Measurements from ENCODE around the gene ZBTB46.
"Not testable (repeated sequence)": the region's sequence is repeated elsewhere in the genome, so short reads cannot be mapped to it uniquely, and the experiment has no call there.

The ZBTB46 gene

DNA sequence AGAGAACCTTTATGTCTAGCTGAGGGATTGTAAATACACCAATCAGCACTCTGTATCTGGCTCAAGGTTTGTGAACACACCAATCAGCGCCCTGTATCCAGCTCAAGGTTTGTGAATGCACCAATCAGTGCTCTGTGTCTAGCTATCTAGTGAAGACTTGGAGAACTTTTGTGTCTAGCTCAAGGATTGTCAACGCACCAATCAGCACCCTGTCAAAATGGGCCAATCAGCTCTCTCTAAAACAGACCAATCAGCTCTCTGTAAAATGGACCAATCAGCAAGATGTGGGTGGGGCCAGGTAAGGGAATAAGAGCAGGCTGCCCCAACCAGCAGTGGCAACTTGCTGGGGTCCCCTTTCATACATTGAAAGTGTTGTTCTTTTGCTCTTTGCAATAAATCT, 29.9 kb downstream of the ZBTB46 start:
- not testable (repeated sequence) for H3K9me3 Mint-ChIP-seq; H3K36me3 Mint-ChIP-seq (ENCODE audit: low read depth); H3K4me3 Mint-ChIP-seq; DNase-seq; H3K27ac Mint-ChIP-seq; H3K4me1 Mint-ChIP-seq (ENCODE audit: low read depth)
- H3K27me3 Mint-ChIP-seq = peaks cover 21% of the 10 kb centered on the region

DNA sequence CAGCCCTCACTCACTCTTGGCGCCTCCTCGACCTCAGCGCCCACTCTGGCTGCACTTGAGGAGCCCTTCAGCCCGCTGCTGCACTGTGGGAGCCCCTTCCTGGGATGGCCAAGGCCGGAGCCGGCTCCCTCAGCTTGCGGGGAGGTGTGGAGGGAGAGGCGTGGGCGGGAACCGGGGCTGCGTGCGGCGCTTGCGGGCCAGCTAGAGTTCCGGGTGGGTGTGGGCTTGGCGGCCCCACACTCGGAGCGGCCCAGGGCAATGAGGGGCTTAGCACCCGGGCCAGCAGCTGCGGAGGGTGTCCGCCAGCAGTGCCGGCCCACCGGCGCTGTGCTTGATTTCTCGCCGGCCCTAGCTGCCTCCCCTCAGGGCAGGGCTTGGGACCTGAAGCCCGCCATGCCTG, 30.7 kb downstream of the ZBTB46 start:
- DNase-seq; H3K36me3 Mint-ChIP-seq (ENCODE audit: low read depth); H3K4me3 Mint-ChIP-seq; H3K9me3 Mint-ChIP-seq; H3K27ac Mint-ChIP-seq; H3K4me1 Mint-ChIP-seq (ENCODE audit: low read depth): not testable (repeated sequence)
- H3K27me3 Mint-ChIP-seq = peaks cover 21% of the 10 kb centered on the region

DNA sequence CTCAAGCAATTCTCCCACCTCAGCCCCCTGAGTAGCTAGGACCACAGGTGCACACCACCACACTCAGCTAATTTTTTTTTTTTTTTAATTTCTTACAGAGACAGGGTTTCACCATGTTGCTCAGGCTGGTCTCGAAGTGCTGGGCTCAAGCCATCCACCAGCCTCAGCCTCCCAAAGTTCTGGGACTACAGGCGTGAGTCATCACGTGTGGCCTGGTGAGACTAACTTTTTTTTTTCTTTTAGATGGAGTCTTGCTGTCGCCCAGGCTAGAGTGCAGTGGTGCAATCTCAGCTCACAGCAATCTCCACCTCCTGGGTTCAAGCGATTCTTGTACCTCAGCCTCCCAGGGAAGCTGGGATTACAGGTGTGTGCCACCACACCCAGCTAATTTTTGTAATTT, 31.9 kb downstream of the ZBTB46 start:
- not testable (repeated sequence) for H3K9me3 Mint-ChIP-seq; H3K36me3 Mint-ChIP-seq (ENCODE audit: low read depth); H3K4me3 Mint-ChIP-seq; H3K27ac Mint-ChIP-seq; H3K4me1 Mint-ChIP-seq (ENCODE audit: low read depth); DNase-seq
- peaks cover 28% of the 10 kb centered on the region for H3K27me3 Mint-ChIP-seq

DNA sequence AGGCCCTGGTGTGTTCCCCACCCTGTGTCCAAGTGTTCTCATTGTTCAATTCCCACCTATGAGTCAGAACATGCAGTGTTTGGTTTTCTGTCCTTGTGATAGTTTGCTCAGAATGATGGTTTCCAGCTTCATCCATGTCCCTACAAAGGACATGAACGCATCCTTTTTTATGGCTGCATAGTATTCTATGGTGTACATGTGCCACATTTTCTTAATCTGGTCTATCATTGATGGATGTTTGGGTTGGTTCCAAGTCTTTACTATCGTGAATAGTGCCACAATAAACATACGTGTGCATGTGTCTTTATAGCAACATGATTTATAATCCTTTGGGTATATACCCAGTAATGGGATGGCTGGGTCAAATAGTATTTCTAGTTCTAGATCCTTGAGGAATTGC, 33.9 kb downstream of the ZBTB46 start:
- peaks cover 18% of the 10 kb centered on the region for H3K27me3 Mint-ChIP-seq
- H3K36me3 Mint-ChIP-seq (ENCODE audit: low read depth); H3K27ac Mint-ChIP-seq; H3K9me3 Mint-ChIP-seq; DNase-seq; H3K4me1 Mint-ChIP-seq (ENCODE audit: low read depth); H3K4me3 Mint-ChIP-seq: not testable (repeated sequence)

DNA sequence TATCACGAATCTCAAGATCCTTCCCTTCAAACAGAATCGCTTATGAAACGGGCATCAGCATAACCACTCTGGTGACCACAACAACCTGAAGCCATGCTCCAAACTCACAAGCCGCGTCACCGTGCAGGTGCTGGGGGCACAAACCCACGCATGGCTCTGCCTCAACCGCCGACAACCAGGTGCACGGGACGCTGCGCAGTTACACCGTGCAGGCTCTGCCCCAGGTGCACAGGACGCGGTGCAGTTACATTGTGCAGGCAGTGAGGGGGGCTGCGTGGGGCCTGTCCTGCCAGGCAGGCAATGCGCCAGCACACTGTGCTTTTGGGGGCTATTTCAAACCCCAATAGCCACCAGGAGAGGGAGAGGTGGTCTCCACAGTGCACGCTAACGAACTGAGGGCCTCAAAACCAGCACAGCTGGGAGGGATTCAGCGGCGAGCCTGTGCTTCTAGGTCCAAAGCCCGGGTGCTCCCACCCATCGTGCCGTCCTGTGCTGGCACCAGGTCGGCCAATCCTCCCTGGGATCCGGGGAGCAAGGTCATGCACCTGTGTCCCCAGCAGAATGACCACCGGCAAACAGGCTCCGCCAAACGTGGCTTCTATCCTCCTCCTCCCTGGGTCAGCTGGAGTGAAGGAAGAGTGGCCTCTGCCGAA, 35.8 kb downstream of the ZBTB46 start:
- H3K27ac Mint-ChIP-seq = no peak overlapping the region
- DNase-seq = no peak
- peaks cover 3% of the 10 kb centered on the region for H3K4me1 Mint-ChIP-seq (ENCODE audit: low read depth)
- H3K4me3 Mint-ChIP-seq = no peak overlapping the region
- H3K36me3 Mint-ChIP-seq (ENCODE audit: low read depth) = no peaks in the 10 kb centered on the region
- peaks cover 15% of the 10 kb centered on the region for H3K27me3 Mint-ChIP-seq
- H3K9me3 Mint-ChIP-seq = no peaks in the 10 kb centered on the region

DNA sequence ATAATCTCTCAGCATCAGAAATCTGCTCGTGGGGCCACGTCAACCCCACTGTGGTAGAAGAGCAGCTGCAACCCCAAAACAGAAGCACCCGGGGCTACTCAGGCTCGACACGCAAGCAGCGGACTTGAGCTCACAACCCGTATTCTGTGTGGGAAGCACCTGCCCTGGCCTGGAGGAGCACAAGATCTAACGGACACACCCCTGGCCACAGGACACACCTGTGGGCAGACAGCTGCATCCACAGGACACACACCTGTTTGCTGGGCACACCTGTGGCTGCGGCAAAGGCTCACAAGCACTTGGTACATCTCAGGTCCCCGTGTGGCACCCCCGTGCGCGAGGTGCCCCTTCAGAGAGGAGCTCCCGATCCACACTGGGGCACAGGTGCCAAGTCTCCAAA, 36.5 kb downstream of the ZBTB46 start:
- H3K4me1 Mint-ChIP-seq (ENCODE audit: low read depth) = peaks cover 3% of the 10 kb centered on the region
- no peaks in the 10 kb centered on the region for H3K9me3 Mint-ChIP-seq
- DNase-seq = no peak
- H3K27ac Mint-ChIP-seq = no peak overlapping the region
- H3K36me3 Mint-ChIP-seq (ENCODE audit: low read depth) = no peaks in the 10 kb centered on the region
- H3K4me3 Mint-ChIP-seq = no peak overlapping the region
- peaks cover 15% of the 10 kb centered on the region for H3K27me3 Mint-ChIP-seq

DNA sequence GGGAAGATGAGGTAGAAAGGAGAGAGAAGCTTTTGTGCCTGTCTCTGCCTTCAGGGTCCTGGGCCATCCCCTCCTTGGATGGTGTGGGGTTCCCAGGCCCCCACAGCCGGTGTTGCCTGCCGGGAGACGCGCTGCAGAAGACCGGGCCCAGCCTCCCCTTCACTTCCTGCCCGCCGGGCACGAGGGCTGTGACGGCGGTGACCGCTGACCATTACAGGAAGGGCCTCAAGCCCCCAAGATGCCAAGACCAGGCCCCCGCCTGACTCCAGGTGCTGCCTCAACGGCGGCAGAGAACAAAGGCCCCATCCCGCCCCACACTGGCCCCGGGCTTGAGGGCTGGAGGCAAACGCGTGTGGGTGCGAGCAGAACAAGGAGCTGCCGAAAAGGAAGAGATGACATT, 38.2 kb downstream of the ZBTB46 start:
- H3K9me3 Mint-ChIP-seq = no peaks in the 10 kb centered on the region
- peaks cover 15% of the 10 kb centered on the region for H3K27me3 Mint-ChIP-seq
- no peak overlapping the region for H3K4me3 Mint-ChIP-seq
- no peak for DNase-seq
- H3K4me1 Mint-ChIP-seq (ENCODE audit: low read depth) = peaks cover 3% of the 10 kb centered on the region
- H3K36me3 Mint-ChIP-seq (ENCODE audit: low read depth) = no peaks in the 10 kb centered on the region
- no peak overlapping the region for H3K27ac Mint-ChIP-seq

DNA sequence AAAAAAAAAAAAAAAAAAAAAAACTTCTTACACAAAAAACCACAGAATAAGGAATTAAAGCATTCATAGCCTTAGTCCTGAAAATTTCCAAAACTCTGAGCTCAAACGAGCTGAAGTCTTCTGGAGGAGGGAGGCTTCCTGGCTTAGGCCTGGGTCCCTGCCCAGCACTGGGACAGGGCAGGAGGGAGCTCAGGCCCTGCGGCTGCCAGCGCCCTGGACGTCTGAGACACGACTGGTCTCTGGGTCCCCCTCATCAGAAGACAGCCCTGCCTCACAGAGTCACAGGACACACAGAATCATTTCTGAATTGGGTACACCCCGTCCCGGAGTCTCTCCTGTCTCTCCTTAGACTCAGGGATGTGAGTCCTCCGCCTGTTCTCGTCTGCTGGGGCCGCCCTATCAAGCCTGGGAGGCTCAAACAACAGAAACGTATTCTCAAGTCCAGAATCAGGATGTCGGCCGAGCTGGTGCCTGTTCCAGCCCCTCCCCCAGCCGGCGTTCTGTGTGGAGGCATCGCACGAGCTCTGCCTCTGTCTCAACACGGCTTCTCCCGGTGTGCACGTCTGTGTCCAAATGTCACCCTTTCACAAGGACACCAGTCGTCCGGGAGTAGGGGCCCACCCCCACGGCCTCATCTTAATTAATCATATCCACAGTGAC, 39.4 kb downstream of the ZBTB46 start:
- DNase-seq = no peak
- Mint-ChIP-seq H3K27me3 (peaks cover 15% of the 10 kb centered on the region), H3K4me3 (no peak overlapping the region), H3K36me3 (ENCODE audit: low read depth) (no peaks in the 10 kb centered on the region), H3K4me1 (ENCODE audit: low read depth) (peaks cover 3% of the 10 kb centered on the region), H3K27ac (no peak overlapping the region), H3K9me3 (no peaks in the 10 kb centered on the region)

DNA sequence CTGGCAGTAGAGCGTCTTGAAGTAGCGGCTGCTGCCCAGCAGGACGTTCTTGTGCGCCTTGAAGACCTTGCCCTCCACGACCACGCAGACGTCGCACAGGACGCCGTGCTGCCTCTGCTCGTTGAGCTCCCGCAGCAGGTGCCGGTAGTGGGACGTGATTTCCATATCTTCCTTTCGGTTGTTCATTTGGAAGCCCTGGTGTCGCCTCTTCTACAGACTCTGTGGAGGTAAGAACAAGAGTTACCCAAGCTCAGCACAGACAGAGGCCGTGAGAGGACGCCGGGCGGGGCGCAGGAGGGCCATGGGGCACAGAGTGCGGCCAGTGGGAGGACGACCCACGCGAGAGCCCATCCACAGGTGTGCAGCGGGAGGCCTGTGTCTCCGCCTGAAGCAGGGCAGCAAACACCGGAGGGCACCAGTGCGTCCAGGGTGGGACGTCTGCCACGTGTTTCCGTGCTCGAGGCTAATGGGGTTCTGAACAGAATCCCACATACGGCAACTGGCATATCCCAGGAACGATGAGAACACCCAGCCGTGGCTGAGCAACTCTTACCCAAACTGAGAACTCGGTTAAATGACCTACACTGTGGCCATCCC, 40.4 kb downstream of the ZBTB46 start:
- H3K36me3 Mint-ChIP-seq (ENCODE audit: low read depth) = no peaks in the 10 kb centered on the region
- H3K9me3 Mint-ChIP-seq = no peaks in the 10 kb centered on the region
- H3K27ac Mint-ChIP-seq = no peak overlapping the region
- no peak for DNase-seq
- H3K4me1 Mint-ChIP-seq (ENCODE audit: low read depth) = peaks cover 5% of the 10 kb centered on the region
- no peak overlapping the region for H3K4me3 Mint-ChIP-seq
- peaks cover 15% of the 10 kb centered on the region for H3K27me3 Mint-ChIP-seq

DNA sequence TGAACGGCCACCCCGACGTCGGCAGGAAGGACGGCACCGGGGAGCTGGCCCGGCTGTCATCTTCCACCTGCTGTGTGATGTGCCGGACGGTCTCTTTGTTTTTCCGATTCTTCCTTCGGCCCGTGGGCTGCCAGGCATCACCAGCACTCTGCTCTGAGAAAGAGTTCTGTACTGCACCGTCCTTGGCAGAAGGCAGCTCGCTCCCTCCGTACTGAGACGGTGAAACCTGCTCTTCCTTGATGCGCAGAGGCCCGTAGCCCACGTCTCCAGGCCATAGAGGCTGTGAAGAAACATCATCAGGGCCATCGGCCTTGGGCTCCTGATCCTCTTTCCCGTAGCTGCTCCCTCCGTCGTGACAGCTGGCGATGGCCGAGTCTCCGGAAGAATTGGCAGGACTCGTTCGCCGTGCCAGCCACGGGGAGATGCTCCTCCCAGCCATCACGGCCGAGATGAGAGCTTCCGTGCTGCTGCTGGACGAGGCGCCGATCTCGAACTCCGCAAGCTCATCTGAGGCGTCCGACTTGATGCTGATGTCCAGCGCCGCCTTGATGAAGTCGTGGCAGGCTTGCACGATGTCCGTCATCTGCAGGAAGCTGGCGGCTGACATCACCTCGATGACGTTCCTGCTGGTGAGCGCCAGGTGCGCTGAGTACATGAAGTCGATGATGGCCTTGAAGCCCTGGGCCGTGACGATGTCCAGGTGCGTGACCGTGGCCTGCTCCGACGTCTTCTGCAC, 41.1 kb downstream of the ZBTB46 start:
- Mint-ChIP-seq H3K4me3 (no peak overlapping the region), H3K36me3 (ENCODE audit: low read depth) (no peaks in the 10 kb centered on the region), H3K27ac (no peak overlapping the region), H3K27me3 (peaks cover 11% of the 10 kb centered on the region), H3K9me3 (no peaks in the 10 kb centered on the region), H3K4me1 (ENCODE audit: low read depth) (peaks cover 2% of the 10 kb centered on the region)
- no peak for DNase-seq

DNA sequence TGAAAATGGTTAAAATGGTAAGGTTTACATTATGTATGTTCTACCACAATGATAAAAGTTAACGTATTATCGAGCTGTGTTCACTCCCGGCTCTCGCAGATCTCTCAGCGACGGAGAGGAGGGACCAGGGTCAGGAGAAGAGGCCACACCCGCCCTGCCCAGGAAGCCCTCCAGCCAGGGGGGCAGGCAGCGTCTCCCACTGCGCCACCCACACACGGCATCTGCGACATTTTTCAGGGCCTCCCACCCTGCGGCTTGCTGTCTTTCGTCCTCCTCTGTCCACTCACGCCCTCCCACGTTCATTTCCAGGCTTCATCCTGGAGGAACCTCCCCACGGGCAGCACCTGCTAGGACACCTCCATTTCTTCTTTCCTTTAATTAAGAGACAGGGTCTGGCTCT, 43.3 kb downstream of the ZBTB46 start:
- H3K27me3 Mint-ChIP-seq = peaks cover 2% of the 10 kb centered on the region
- H3K27ac Mint-ChIP-seq = no peak overlapping the region
- no peaks in the 10 kb centered on the region for H3K36me3 Mint-ChIP-seq (ENCODE audit: low read depth)
- no peak for DNase-seq
- no peak overlapping the region for H3K4me3 Mint-ChIP-seq
- H3K9me3 Mint-ChIP-seq = no peaks in the 10 kb centered on the region
- peaks cover 1% of the 10 kb centered on the region for H3K4me1 Mint-ChIP-seq (ENCODE audit: low read depth)

DNA sequence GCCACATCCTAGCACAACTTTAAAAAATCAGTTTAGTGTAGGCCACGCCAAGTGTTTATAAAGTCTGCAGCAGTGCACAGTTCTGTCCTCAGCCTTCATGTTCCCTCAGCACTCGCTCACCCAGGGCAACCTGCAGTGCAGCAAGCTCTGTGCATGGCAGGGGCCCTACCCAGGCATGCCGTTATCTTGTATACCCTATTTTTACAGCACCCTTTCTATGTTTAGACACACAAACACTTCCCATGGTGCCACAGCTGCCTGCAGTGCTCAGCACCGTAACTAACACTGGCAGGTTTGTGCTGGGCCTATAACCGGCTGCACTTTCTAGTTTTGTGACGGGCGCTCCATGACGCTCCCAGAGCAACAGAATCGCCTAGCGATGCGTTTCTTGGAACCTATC, 43.8 kb downstream of the ZBTB46 start:
- no peak overlapping the region for H3K4me3 Mint-ChIP-seq
- peaks cover 5% of the 10 kb centered on the region for H3K4me1 Mint-ChIP-seq (ENCODE audit: low read depth)
- H3K27ac Mint-ChIP-seq = no peak overlapping the region
- no peaks in the 10 kb centered on the region for H3K9me3 Mint-ChIP-seq
- DNase-seq = no peak
- H3K27me3 Mint-ChIP-seq = peaks cover 2% of the 10 kb centered on the region
- H3K36me3 Mint-ChIP-seq (ENCODE audit: low read depth) = no peaks in the 10 kb centered on the region

DNA sequence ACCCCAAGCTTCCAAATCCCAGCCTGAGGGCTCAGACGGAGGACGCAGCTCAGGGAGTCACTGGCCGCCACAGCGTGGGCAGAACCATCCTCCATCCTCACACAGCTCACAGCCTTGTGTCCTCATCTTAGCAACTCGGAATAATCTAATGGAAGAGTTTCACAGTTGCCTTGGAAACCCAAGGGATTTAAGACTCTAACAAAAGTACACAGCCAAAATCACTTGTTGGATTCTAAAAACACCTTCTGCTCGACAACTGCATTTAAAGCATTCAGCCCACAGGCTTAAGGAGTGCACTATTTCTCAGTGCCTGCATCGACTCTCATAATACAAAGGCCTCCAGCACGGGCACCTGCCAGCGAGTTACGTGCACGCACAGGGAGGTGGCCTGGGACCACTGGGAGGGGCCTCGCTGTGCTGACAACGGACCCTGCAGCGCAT, 45.4 kb downstream of the ZBTB46 start:
- no peak for DNase-seq
- Mint-ChIP-seq H3K4me3 (no peak overlapping the region), H3K27me3 (no peaks in the 10 kb centered on the region), H3K9me3 (no peaks in the 10 kb centered on the region), H3K36me3 (ENCODE audit: low read depth) (no peaks in the 10 kb centered on the region), H3K4me1 (ENCODE audit: low read depth) (peaks cover 14% of the 10 kb centered on the region), H3K27ac (no peak overlapping the region)

DNA sequence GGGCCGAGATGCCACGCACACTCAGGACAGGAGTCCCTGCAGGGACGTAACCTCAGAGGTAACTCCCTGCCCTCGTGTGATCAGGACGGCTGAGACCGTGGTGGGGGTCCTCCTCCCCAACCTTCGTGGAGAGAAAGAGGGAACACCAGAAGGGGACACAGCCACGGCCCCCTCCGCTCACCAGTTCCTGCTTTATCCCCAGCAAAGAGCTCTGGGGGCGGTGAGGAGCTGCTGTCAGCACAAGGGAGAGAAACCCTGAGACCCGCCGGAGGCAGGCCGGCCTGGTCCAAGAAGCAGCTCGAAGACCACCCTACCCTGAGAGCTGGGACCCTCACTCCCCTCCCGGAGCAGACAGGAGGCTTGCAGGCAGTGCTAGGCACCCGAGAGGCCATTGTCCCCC, 47.1 kb downstream of the ZBTB46 start:
- H3K27ac Mint-ChIP-seq = no peak overlapping the region
- no peaks in the 10 kb centered on the region for H3K27me3 Mint-ChIP-seq
- H3K4me3 Mint-ChIP-seq = no peak overlapping the region
- no peak for DNase-seq
- no peaks in the 10 kb centered on the region for H3K9me3 Mint-ChIP-seq
- peaks cover 14% of the 10 kb centered on the region for H3K4me1 Mint-ChIP-seq (ENCODE audit: low read depth)
- no peaks in the 10 kb centered on the region for H3K36me3 Mint-ChIP-seq (ENCODE audit: low read depth)

DNA sequence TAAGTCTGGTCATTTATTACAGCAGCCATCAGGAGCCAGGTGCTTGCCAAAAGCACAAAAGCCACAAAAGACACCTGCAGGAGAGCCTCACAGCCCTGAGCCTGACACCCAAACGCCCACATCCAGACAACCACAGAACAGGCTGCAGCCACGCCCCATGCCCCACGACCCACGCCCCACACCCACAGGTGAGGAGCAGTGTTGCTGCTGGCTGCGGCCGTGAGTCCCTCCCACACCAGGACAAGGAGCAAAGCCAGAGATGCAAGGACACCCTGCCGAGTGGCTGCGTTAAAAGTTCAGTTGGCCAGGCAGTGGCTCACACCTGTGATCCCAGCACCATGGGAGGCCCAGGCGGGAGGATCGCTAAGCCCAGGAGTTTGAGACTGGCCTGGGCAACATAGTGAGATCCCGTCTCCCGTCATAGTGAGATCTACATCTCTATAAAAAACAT, 48.5 kb downstream of the ZBTB46 start:
- DNase-seq = no peak
- Mint-ChIP-seq H3K9me3 (no peaks in the 10 kb centered on the region), H3K36me3 (ENCODE audit: low read depth) (no peaks in the 10 kb centered on the region), H3K27me3 (no peaks in the 10 kb centered on the region), H3K4me3 (no peak overlapping the region), H3K27ac (no peak overlapping the region), H3K4me1 (ENCODE audit: low read depth) (peaks cover 14% of the 10 kb centered on the region)
